ENCODE measurements around the gene NBPF12. TPM values are rescaled to one million over a fixed set of nuclear protein-coding genes. Genes with fewer than 3 reads are reported as not detected.
"Not testable (repeated sequence)": the region's sequence is repeated elsewhere in the genome, so short reads cannot be mapped to it uniquely, and the experiment has no call there.

Gene NBPF12
- total RNA-seq, 1 donor from 2014 or later: 17.7 TPM

- not testable (repeated sequence) for DNase-seq (ENCODE audit: low spot score); ATAC-seq
Measured at GRCh38 chr1:146985855-146986254, 47.7 kb downstream of the NBPF12 start.

GRCh38 chr1:146986450-146986849 lies 48.3 kb downstream of the NBPF12 start:
- ATAC-seq; DNase-seq (ENCODE audit: low spot score): not testable (repeated sequence)

GRCh38 chr1:146987502-146987901 lies 49.4 kb downstream of the NBPF12 start:
- not testable (repeated sequence) for DNase-seq (ENCODE audit: low spot score); ATAC-seq

GRCh38 chr1:146989455-146989854 lies 51.3 kb downstream of the NBPF12 start:
- not testable (repeated sequence) for DNase-seq (ENCODE audit: low spot score); ATAC-seq

GRCh38 chr1:147008495-147008894 lies 70.4 kb downstream of the NBPF12 start:
- ATAC-seq; DNase-seq (ENCODE audit: low spot score): not testable (repeated sequence)

GRCh38 chr1:147026975-147027374 lies 88.9 kb downstream of the NBPF12 start:
- DNase-seq (ENCODE audit: low spot score); ATAC-seq: not testable (repeated sequence)

DNA sequence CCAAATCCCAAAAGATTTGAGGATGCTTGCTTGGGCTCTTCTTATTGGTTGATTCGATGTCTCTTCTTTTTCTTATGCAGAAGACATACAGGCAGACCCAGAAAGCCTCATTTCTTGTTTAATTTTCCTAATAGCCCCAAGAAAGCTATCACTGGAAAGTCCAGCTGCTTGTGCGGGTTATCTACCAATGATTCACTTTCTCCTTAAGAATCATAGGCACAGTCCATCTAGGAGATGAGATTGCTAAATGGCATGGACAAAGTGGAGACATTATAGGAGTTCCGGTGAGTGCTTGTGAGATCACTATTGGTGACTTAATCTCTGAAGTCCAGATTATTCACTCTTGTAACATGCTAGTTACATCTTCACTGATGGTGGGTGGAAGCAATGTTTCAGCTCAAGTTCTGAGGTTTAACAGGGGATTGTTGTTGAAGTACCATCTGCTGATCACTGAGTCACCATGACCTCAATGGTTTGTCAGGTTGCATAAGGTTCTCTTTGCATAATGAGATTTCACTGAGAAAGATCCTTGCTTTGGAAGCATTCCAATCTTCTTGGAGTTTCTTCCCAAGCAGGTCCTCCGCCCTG lies 92.0 kb downstream of the NBPF12 start:
- not testable (repeated sequence) for ATAC-seq; DNase-seq (ENCODE audit: low spot score)

- ATAC-seq (no peak), DNase-seq (ENCODE audit: low spot score) (no peak)
Measured at GRCh38 chr1:147039916-147040315, 101.8 kb downstream of the NBPF12 start.

DNA sequence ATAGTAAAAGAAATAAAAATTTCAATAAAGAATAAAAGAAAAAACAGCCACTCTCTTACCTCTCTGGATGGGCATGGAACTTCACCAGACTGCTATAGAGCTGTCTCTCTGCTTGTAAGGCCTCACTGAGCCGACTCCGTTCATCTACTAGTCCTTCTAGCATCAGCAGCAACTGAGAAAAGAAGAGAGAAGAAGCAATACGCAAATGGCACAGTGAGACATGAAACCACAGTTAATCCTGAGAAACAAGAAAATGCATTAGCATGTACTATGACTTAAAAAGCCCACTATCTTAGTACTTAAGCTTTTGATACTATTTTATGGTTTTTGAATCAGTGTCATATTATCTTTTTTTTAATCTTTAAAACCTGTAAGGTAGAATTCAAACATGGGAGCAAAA lies 104.8 kb downstream of the NBPF12 start:
- DNase-seq (ENCODE audit: low spot score); ATAC-seq: not testable (repeated sequence)

- not testable (repeated sequence) for ATAC-seq; DNase-seq (ENCODE audit: low spot score)
Measured at GRCh38 chr1:147044511-147044910, 106.4 kb downstream of the NBPF12 start.

Other genes with a start within 250 kb of the NBPF12 start
- gene PRKAB2, start 234.1 kb downstream of the NBPF12 start, total RNA-seq: 35.3 TPM

Data from left lobe of liver (tissue), 2 donors.